HEK293T (cell line): Measurements from ENCODE around the gene WWC2.

Source experiments
- BHLHE40 ChIP-seq: fragments of 450-650 bp; IDR thresholded peaks from 2 replicates; pipeline ENCODE4 v1.6.1; 2016; ENCODE audit warnings: mild to moderate bottlenecking, moderate library complexity, borderline replicate concordance
- ELF4 ChIP-seq: fragments of 450-650 bp; IDR thresholded peaks from 2 replicates; pipeline ENCODE4 v1.6.1; 2017; ENCODE audit warnings: antibody characterized with exemption
- FOXA1 ChIP-seq: fragments of 450-650 bp; IDR thresholded peaks from 2 replicates; pipeline ENCODE4 v1.6.1; 2016; ENCODE audit warnings: mild to moderate bottlenecking
- FOXK2 ChIP-seq: fragments of 450-650 bp; IDR thresholded peaks from 2 replicates; pipeline ENCODE4 v1.6.1; 2016; ENCODE audit warnings: mild to moderate bottlenecking
- SP1 ChIP-seq: fragments of 450-650 bp; IDR thresholded peaks from 2 replicates; pipeline ENCODE4 v1.6.1; 2017
- SUZ12 ChIP-seq: fragments of 450-650 bp; IDR thresholded peaks from 2 replicates; pipeline ENCODE4 v1.6.1; 2016; ENCODE audit warnings: mild to moderate bottlenecking

DNA sequence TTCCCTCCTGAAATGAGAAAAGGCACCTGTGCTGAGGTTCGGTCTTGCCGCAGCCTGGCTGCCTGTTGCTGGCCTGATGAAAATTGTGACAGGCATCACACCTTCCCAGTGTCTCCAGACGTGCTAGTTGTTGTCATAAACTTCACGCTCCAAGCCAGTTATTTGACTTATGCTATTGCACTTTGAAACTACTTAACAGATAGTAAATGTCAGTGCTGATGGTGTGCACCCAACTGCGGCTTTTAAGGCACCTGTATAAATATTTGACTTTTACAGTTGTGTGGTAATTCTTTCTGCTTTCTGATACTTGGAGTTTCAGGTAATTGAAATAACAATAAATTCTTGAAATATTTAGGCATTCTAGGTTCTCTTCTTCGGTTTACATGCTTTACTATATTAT is 1.8 kb downstream of the WWC2 start:
- TF ChIP-seq FOXK2 (no peak), BHLHE40 (no peak), SUZ12 (no peak), ELF4 (no peak), SP1 (no peak), FOXA1 (no peak)
